Tongue (tissue), 2 donors: Measurements from ENCODE around the gene SAA4. TPM values are rescaled to one million over a fixed set of nuclear protein-coding genes. Genes with fewer than 3 reads are reported as not detected.
"Not testable (repeated sequence)": the region's sequence is repeated elsewhere in the genome, so short reads cannot be mapped to it uniquely, and the experiment has no call there.

Experiments
- DNase-seq: peaks from one replicate; pipeline ENCODE4 v3.0.0-alpha.2; 2015
- total RNA-seq: library from RNA; depleted of rRNA; stranded (reverse); fragments of >200 nt; gene quantifications from one replicate; pipeline ENCODE4 v1.2.3, GENCODE V29; 2014

SAA4 gene
- not detected for total RNA-seq

GRCh38 chr11:18236664-18237356 lies at the start of gene SAA4:
SAA4 (minus strand) TSS chr11:18236802; CDS start chr11:18235926, 876 bp downstream.
- DNase-seq: no peak

GRCh38 chr11:18285841-18286240 lies 49.2 kb upstream of the SAA4 start:
- no peak for DNase-seq

- no peak for DNase-seq
These were observed 46.0 kb upstream of the SAA4 start for GRCh38 chr11:18282626-18283025.

GRCh38 chr11:18280438-18281045 lies 43.9 kb upstream of the SAA4 start:
- DNase-seq: no peak

- DNase-seq: no peak
These were observed 41.1 kb upstream of the SAA4 start for GRCh38 chr11:18277565-18278271.

GRCh38 chr11:18271206-18271605 lies 34.6 kb upstream of the SAA4 start:
- DNase-seq: no peak

GRCh38 chr11:18270102-18270501 lies 33.5 kb upstream of the SAA4 start:
- DNase-seq: no peak

- DNase-seq: not testable (repeated sequence)
These were observed 32.6 kb upstream of the SAA4 start for GRCh38 chr11:18269252-18269651.

GRCh38 chr11:18267335-18268133 lies 30.9 kb upstream of the SAA4 start:
- DNase-seq: not testable (repeated sequence)

GRCh38 chr11:18265949-18266348 lies 29.3 kb upstream of the SAA4 start, which contains the start of gene SAA1:
SAA1 (plus strand) TSS chr11:18266264; CDS start chr11:18266888, 624 bp downstream.
- no peak for DNase-seq

GRCh38 chr11:18264677-18265555 lies 28.3 kb upstream of the SAA4 start:
- no peak for DNase-seq

- DNase-seq: no peak
These were observed 27.4 kb upstream of the SAA4 start for GRCh38 chr11:18264035-18264434.

GRCh38 chr11:18262681-18263350 lies 26.2 kb upstream of the SAA4 start:
- not testable (repeated sequence) for DNase-seq

GRCh38 chr11:18261721-18262120 lies 25.1 kb upstream of the SAA4 start:
- DNase-seq: no peak

- DNase-seq: no peak
These were observed 22.7 kb upstream of the SAA4 start for GRCh38 chr11:18259259-18259658.

GRCh38 chr11:18254781-18255361 lies 18.3 kb upstream of the SAA4 start:
- DNase-seq: no peak

GRCh38 chr11:18253778-18254338 lies 17.3 kb upstream of the SAA4 start:
- no peak for DNase-seq

GRCh38 chr11:18253233-18253632 lies 16.6 kb upstream of the SAA4 start:
- no peak for DNase-seq

GRCh38 chr11:18248561-18248960 lies 12.0 kb upstream of the SAA4 start, which contains the start of gene SAA2:
SAA2 (minus strand) TSS chr11:18248668; CDS start chr11:18248011, 657 bp downstream.
- no peak for DNase-seq

- not testable (repeated sequence) for DNase-seq
These were observed 10.6 kb upstream of the SAA4 start for GRCh38 chr11:18247191-18247581.
